C4-2B (cell line): ENCODE data around the gene SOHLH1.

Experiments
- CTCF ChIP-seq: fragments of 450-650 bp; conservative IDR thresholded peaks from 2 replicates; pipeline ENCODE4 v1.5.1; 2017; ENCODE audit warnings: mild to moderate bottlenecking
- ZFX ChIP-seq: fragments of 450-650 bp; IDR thresholded peaks from 2 replicates; pipeline ENCODE4 v1.6.1; 2017

GRCh38 chr9:135737840-135738521, 38.7 kb upstream of the SOHLH1 start:
- TF ChIP-seq CTCF (no peak), ZFX (no peak)
